ENCODE measurements around the gene TMEM232.
"Not testable (repeated sequence)": the region's sequence is repeated elsewhere in the genome, so short reads cannot be mapped to it uniquely, and the experiment has no call there.

TMEM232 gene

DNA sequence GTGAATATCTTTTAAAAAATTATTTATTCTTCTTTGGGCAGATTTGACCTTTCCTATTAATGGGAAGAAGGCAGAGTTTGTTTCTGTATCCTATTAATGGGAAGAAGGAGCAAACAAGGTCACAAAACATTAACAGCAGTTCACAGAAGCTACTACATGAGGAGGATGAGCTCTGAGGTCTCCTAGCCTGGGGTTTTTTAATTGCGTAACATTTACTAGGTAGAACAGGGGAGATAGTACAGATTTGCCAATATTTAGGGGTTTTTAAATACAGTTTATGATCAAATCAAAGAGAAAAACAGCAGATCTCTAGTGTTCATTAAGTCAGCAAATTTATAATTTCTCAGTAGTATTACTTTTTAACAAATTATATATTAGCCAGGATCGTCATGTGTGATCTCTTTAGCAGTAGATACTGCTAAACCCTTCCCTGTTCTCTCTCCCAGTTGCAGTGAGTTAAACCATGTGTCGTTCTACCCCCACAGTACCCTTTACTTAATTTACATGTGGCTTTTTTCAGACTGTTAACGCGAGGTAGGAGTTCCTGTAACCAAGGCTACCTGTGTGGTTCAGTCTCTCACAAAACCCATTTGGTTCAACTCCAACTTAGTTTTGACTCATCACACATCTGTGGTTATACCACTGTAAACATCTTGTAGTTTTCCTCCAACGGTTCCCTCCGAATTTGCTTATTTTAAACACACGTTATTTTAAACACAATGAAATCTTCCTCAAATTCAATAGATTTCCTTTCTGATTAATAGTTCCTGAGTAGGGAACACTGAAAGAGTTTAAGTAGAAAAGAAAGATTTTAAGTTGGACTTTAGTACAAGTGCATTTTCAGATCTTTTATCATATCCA lies 25.7 kb upstream of the TMEM232 start:
- Histone ChIP-seq H3K27ac (no peak overlapping the region), H4K20me1 (peaks cover 0 to 4% (median 0%) of the 10 kb centered on the region in 11 experiments; a peak in 4 of 22 replicates), H3K4me3 (no peak overlapping the region), H3K4me2 (no peak overlapping the region), H3K27me3 (no peaks in the 10 kb centered on the region), H3K36me3 (peaks cover 65 to 100% (median 77%) of the 10 kb centered on the region in 11 experiments), H3K9me3 (replicated peaks in 1 of 11) (no peaks in the 10 kb centered on the region), H3K9ac (no peak overlapping the region), H3K4me1 (no peaks in the 10 kb centered on the region)
- TF ChIP-seq Cebpa-rat (IDR thresholded peaks at IDR 0.05) = peak in 2 of 11 experiments; percentile 55 to 56; a peak in 3 of 22 replicates

DNA sequence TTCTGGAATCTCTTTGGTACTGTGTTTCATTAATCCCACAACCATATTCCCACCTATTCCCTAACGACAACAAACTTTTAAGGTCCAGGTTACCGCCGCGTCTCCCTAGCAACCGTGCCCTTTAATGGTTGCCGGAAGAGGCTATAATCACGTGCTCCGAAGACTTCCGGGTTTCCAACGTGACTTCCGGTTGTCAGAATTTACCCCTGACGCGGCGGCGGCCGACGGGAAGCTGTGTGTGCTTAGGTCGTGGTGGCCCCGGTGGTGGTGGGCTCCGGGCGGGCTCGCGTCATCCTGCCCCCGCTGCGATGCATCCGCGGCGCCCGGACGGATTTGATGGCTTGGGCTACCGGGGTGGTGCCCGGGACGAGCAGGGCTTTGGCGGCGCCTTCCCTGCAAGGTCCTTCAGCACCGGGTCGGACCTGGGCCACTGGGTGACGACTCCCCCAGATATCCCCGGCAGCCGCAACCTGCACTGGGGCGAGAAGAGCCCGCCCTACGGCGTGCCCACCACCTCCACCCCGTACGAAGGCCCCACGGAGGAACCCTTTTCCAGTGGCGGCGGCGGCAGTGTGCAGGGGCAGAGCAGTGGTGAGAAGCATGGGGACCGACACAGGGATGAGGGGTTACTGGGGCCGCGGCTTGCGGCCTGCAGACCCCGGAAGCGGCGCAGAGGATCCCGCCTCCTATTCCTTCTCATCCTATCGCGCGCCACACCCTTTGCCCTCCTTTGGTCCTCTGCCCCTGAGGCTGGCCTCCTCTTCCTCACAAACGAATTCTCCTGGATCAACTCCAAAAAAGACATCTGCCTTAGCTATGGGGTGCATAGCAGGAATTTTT lies 12.6 kb upstream of the TMEM232 start, which contains the start of gene SLC25A46:
Gene SLC25A46, plus strand, starts transcription at position 196 of the 840 bp plus-strand sequence. Its CDS starts 113 bp downstream, at position 309.
- peaks cover 0 to 32% (median 1%) of the 10 kb centered on the region in 11 experiments; a peak in 7 of 22 replicates for H3K36me3 ChIP-seq
- no peaks in the 10 kb centered on the region for H3K27me3 ChIP-seq
- peak within 1 kb of the TSS; percentile 85 to 96 (median 92) for H3K9ac ChIP-seq
- TF ChIP-seq Cebpa-rat (IDR thresholded peaks at IDR 0.05) = no peak
- H3K4me3 ChIP-seq = peak within 1 kb of the TSS; percentile 74 to 97 (median 88)
- H3K27ac ChIP-seq = peak within 1 kb of the TSS; percentile 84 to 97 (median 93)
- peaks cover 0 to 7% (median 0%) of the 10 kb centered on the region in 11 experiments; a peak in 4 of 22 replicates for H4K20me1 ChIP-seq
- H3K4me2 ChIP-seq = peak within 1 kb of the TSS; percentile 82 to 91 (median 85)
- H3K4me1 ChIP-seq = peaks cover 10 to 37% (median 27%) of the 10 kb centered on the region in 10 experiments; a peak in 19 of 20 replicates
- no peaks in the 10 kb centered on the region for H3K9me3 ChIP-seq (replicated peaks in 1 of 11)

DNA sequence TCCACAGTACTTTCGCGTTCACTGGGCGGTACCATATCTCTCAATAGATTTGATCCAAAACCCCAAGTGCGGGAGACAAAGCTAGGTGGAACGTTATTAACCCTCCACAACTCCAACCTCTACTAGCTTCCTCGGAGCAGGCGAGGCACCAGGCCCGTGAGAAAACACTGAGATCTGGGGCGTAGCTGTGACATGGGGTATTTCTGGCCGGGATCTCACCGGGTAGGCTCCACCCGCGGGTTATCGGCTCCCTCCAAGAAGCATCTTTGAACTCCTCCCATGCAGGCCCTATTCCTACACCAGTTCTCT lies 12.0 kb upstream of the TMEM232 start:
- Histone ChIP-seq H3K9me3 (replicated peaks in 1 of 11) (no peaks in the 10 kb centered on the region), H3K4me2 (peak overlapping the region; percentile 79 to 91 (median 84)), H3K36me3 (peaks cover 0 to 26% (median 0%) of the 10 kb centered on the region in 11 experiments; a peak in 5 of 22 replicates), H4K20me1 (peaks cover 0 to 7% (median 0%) of the 10 kb centered on the region in 11 experiments; a peak in 4 of 22 replicates), H3K9ac (peak overlapping the region; percentile 85 to 96 (median 92)), H3K27me3 (no peaks in the 10 kb centered on the region), H3K4me1 (peaks cover 10 to 37% (median 27%) of the 10 kb centered on the region in 10 experiments; a peak in 19 of 20 replicates), H3K27ac (peak overlapping the region; percentile 84 to 97 (median 93)), H3K4me3 (peak overlapping the region; percentile 74 to 97 (median 88))
- no peak for TF ChIP-seq Cebpa-rat (IDR thresholded peaks at IDR 0.05)

DNA sequence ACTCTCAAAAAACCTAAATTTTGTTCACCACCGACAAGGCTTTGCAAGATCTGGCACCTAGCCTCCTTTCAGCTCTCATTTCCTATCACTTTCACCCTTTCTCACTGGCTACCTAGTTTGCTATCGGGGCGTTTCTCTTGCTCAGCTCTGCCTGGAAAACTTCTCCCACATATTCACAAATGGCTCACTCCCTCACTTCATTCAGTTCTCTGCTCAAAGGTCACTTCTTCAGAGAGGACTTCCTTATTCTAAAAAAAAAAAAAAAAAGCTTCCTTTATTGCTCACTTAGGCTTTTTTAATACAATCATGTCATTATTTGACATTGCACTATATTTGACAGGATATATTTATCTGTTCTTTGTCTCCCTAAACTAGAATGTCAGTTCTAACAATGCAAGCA lies 10.3 kb upstream of the TMEM232 start:
- Histone ChIP-seq H3K27me3 (no peaks in the 10 kb centered on the region), H3K27ac (no peak overlapping the region), H3K4me1 (peaks cover 10 to 37% (median 27%) of the 10 kb centered on the region in 10 experiments; a peak in 19 of 20 replicates), H3K9ac (no peak overlapping the region), H3K36me3 (peaks cover 0 to 13% (median 0%) of the 10 kb centered on the region in 11 experiments; a peak in 3 of 22 replicates), H4K20me1 (peaks cover 0 to 7% (median 0%) of the 10 kb centered on the region in 11 experiments; a peak in 4 of 22 replicates), H3K4me3 (no peak overlapping the region), H3K9me3 (replicated peaks in 1 of 11) (peaks cover 0 to 6% (median 1%) of the 10 kb centered on the region in 11 experiments; a peak in 5 of 22 replicates), H3K4me2 (peak overlapping the region in 2 of 11 experiments; percentile 29 to 40; a peak in 4 of 22 replicates)
- no peak for TF ChIP-seq Cebpa-rat (IDR thresholded peaks at IDR 0.05)

DNA sequence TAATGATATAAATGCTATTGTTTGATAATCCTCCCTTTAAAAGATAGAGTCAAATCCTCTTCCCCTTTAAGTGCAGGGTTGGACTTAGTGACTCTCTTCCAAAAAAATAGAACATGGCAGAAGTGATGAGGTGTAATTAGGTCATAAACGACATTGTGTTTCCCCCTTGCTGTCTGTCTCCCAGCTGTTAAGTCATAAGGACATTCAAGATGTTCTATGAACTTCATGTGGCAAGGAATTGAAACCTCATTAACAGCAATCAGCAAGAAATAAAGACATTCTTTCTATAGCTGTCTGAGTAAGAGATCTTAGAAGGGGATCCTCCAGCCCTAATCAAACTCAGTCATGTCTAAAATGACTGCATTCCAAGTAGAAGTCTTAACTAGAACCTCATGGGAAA lies 9.1 kb upstream of the TMEM232 start:
- Histone ChIP-seq H3K27me3 (no peaks in the 10 kb centered on the region), H3K27ac (no peak overlapping the region), H3K36me3 (peaks cover 0 to under 1% (median 0%) of the 10 kb centered on the region in 11 experiments; a peak in 1 of 22 replicates), H3K9me3 (replicated peaks in 1 of 11) (peaks cover 0 to 14% (median 8%) of the 10 kb centered on the region in 11 experiments; a peak in 10 of 22 replicates), H3K4me2 (no peak overlapping the region), H4K20me1 (no peaks in the 10 kb centered on the region; a peak in 1 of 22 replicates), H3K4me3 (no peak overlapping the region), H3K4me1 (peaks cover 9 to 28% (median 16%) of the 10 kb centered on the region in 10 experiments; a peak in 19 of 20 replicates), H3K9ac (no peak overlapping the region)
- TF ChIP-seq Cebpa-rat (IDR thresholded peaks at IDR 0.05) = no peak

DNA sequence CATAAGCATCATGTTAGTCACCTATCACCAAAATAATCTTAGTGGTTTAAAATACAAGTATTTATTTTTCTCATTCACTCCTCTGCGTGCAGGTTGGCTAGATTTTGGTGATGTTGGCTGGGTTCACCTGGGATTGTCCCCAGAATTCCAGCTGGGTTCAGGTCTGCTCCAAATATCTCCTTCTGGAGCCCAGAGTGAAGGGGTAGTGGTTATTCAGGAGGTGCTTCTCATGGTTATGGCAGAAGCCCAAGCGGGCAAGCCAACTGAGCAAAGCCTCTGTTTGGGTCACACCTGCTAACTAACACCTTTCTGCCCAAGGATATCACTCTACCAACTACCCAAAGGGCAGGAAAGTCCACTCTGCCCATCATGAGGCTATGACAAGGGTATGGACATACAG lies 7.6 kb upstream of the TMEM232 start:
- no peaks in the 10 kb centered on the region for H3K27me3 ChIP-seq
- H3K36me3 ChIP-seq = no peaks in the 10 kb centered on the region
- H4K20me1 ChIP-seq = no peaks in the 10 kb centered on the region
- TF ChIP-seq Cebpa-rat (IDR thresholded peaks at IDR 0.05) = no peak
- H3K4me3 ChIP-seq = no peak overlapping the region
- H3K27ac ChIP-seq = no peak overlapping the region
- no peak overlapping the region for H3K4me2 ChIP-seq
- no peak overlapping the region for H3K9ac ChIP-seq
- H3K4me1 ChIP-seq = peaks cover 0 to 19% (median 6%) of the 10 kb centered on the region in 10 experiments; a peak in 9 of 20 replicates
- peaks cover 0 to 14% (median 8%) of the 10 kb centered on the region in 11 experiments; a peak in 10 of 22 replicates for H3K9me3 ChIP-seq (replicated peaks in 1 of 11)

DNA sequence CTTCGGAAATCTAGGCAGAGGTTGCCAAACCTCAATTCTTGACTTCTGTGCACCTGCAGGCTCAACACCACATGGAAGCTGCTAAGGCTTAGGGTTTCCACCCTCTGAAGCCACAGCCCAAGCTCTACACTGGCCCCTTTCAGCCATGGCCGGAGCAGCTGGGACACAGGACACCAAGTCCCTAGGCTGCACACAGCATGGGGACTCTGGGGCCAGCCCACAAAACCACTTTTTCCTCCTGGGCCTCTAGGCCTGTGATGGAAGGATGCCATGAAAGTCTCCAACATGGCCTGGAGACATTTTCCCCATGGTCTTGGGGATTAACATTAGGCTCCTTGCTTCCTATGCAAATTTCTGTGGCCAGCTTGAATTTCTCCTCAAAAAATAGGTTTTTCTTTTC lies 5.0 kb upstream of the TMEM232 start:
- H3K4me3 ChIP-seq, H3K36me3 ChIP-seq, H3K9ac ChIP-seq, H3K27me3 ChIP-seq, H3K4me1 ChIP-seq, H3K27ac ChIP-seq, H3K4me2 ChIP-seq, H4K20me1 ChIP-seq: not testable (repeated sequence)
- peaks cover 0 to 14% (median 8%) of the 10 kb centered on the region in 11 experiments; a peak in 10 of 22 replicates for H3K9me3 ChIP-seq (replicated peaks in 1 of 11)

DNA sequence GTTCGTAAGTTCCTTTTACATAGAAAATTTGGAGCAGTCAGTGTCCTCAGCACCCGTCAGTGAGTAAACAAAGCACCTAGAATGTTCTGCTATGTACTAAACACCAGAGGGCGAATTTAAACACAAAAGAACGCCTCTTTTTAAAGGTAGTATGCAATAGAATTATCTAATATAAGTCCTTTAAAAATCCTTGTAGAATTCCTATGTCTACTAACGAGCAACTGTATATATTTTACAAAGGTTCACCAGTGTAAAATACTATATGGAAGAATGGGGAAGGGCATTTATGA lies 499 bp upstream of the TMEM232 start:
- no peak overlapping the region for H3K4me3 ChIP-seq
- TF ChIP-seq Cebpa-rat (IDR thresholded peaks at IDR 0.05) = no peak
- peaks cover 0 to 11% (median 6%) of the 10 kb centered on the region in 11 experiments; a peak in 10 of 22 replicates for H3K9me3 ChIP-seq (replicated peaks in 1 of 11)
- no peak overlapping the region for H3K9ac ChIP-seq
- H3K36me3 ChIP-seq = no peaks in the 10 kb centered on the region
- no peaks in the 10 kb centered on the region for H4K20me1 ChIP-seq
- H3K4me1 ChIP-seq = no peaks in the 10 kb centered on the region
- no peak overlapping the region for H3K4me2 ChIP-seq
- H3K27me3 ChIP-seq = no peaks in the 10 kb centered on the region
- no peak overlapping the region for H3K27ac ChIP-seq

DNA sequence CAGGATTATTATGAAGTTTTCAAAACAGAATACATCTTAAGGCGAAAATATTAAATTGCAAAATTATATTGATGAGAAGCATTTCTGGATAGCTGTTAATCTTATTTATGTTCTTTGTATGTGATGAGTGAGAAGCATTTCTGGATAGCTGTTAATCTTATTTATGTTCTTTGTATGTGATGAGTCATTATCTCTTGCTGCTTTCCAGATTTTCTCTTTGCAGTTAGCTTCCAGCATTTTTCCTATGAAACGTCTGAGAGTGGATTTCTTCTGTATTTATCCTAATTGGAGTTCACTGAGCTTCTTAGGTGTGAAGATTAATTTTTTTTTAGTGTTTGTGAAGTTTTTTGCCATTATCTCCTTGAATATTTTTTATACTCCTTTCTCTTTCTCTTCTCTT lies 8.2 kb downstream of the TMEM232 start:
- TF ChIP-seq Cebpa-rat (IDR thresholded peaks at IDR 0.05) = no peak
- Histone ChIP-seq H3K4me3 (no peak overlapping the region), H3K9me3 (replicated peaks in 1 of 11) (no peaks in the 10 kb centered on the region), H4K20me1 (no peaks in the 10 kb centered on the region), H3K36me3 (no peaks in the 10 kb centered on the region), H3K4me2 (no peak overlapping the region), H3K9ac (no peak overlapping the region), H3K27ac (no peak overlapping the region), H3K27me3 (no peaks in the 10 kb centered on the region), H3K4me1 (no peaks in the 10 kb centered on the region)

Data from BLaER1 treated with 17β-estradiol and CSF1 and Interleukin-3, amounts not matched to agents 10 nM and 100 nM (cell line).